ENCODE results near the gene BCAS3.

BCAS3 gene

DNA sequence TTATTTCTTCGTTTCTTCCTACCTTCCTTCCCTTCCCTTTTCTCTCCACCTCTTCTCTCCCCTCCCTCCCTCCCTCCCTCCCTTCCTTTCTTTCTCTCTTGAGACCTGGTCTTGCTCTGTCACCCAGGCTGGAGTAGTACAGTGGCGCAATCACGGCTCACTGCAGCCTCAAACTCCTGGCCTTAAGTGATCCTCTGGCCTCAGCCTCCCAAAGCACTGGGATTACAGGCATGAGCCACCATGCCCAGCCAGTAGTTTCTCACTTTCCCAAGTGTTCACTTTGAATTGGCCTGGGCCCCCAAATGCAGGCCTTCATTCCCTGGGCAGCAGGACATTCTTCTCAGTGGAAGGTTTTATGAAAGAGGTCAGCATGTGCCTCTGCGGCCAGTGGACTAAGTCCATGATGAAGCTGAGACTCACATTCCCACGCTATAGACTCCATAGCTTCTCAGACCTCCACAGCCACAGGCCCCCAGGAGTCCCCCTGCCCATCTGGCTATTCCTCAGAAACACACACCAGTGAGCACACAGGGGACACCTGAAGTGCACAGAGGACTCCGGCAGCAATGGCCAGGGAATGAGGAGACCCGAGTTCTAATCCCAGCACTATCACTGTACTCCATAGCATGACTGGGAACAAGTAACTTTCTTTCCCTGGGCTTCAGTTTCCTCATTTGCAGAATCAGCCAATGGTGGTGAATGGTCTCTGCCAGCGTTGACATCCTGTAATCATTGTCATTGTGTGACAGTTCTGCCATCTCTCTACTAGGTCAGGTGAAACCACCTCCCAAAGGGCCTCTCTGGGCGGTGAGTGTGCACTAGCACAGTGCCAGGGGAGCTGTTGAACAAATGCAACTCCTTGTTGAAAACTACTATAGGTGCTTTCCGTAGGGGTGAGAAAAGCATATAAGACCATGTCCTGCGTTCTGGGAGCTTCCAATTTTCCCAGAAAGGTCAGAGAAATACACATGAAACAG lies 652.8 kb downstream of the BCAS3 start:
- no peak for DNase-seq

DNA sequence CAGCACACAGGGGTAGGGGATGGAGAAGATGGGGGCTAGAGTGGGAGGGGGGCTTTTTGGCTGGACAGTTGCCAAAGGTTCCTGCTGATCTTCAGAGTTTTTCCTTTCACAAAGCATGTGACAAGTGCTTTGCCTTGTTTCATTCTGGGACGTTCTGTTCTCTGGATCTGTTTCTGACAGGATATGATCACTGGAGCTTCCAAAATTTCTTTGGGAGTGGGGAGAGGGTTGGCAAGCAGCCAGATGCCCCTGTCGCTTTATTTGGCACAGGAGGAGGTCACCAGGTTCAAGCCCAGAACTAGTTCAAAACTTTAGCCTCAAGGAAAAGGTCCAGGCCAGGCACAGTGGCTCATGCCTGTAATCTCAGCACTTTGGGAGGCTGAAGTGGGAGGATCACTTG lies 653.5 kb downstream of the BCAS3 start:
- no peak for DNase-seq

GRCh38 chr17:61331886-61332285 lies 654.2 kb downstream of the BCAS3 start:
- no peak for DNase-seq

DNA sequence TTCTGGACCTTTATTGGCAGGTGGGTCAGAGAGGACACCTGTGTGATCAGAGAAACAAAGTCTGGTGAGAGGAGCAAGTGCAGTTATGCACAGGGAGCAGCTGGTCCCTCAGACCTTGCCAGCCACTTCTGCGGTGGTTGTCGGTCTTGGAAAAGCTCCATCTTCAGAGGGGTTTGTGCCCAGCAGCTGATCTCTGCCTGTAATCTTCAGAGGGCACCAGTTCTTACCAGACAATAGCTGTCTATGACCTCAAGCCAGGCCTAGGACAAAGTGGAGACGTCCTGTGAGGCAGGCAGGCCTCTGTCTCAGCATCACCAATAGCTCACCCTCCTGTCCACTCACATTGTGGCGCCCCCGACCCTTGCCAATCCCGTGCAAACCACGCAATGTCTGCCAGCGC lies 655.5 kb downstream of the BCAS3 start:
- DNase-seq: no peak

DNA sequence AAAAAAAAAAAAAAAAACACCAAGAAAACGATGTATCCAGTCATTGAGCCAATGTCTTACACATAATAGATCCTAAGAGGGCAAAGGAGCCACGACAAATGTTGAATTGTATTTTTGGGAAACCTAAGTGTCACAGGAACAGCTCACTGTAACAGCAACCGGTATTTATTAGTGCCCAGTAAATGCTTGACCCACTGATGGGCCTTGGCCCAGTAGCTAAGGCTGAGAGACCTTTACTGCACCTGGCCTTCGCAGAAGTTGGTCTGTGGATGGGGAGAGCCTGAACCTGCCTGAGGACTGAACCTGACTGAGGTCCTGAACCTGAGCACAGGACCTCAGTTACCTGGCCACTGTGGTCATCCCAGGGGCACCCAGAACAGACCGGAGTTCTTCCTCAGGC lies 657.0 kb downstream of the BCAS3 start:
- DNase-seq: no peak

DNA sequence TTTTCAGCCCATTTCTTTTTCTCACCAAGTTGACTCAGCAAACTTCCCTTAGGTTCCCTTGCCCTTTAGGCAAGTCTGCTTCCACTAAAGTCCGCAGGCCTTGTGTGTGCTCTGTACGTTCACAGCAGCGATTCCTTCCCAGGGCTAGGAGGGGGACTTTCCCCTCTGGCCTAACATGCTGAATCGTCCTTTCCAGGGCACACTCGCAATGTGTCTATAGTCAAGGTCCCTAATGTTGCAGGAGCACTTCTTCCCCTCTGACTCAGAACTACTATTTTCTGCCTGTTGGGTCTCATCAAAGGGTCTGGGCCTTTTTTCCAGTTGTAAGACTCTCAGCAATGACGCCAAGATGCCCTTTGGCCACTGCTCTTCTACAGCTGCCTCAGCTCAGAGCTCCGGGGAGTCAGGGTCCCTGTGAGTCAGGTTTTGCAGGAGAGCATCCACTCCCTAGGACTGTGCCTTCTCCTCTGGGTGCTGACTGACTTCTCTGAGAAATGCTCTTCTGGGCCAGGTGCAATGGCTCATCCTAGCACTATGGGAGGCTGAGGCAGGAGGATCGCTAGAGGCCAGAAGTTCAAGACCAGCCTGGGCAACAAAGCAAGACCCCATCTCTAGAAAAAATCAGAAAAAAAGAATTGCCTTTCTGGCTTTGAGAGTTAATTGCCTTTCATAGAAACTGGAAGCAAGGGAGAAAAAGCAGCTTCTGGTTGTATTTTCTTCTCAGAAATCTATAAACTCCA lies 657.6 kb downstream of the BCAS3 start:
- DNase-seq: no peak

DNA sequence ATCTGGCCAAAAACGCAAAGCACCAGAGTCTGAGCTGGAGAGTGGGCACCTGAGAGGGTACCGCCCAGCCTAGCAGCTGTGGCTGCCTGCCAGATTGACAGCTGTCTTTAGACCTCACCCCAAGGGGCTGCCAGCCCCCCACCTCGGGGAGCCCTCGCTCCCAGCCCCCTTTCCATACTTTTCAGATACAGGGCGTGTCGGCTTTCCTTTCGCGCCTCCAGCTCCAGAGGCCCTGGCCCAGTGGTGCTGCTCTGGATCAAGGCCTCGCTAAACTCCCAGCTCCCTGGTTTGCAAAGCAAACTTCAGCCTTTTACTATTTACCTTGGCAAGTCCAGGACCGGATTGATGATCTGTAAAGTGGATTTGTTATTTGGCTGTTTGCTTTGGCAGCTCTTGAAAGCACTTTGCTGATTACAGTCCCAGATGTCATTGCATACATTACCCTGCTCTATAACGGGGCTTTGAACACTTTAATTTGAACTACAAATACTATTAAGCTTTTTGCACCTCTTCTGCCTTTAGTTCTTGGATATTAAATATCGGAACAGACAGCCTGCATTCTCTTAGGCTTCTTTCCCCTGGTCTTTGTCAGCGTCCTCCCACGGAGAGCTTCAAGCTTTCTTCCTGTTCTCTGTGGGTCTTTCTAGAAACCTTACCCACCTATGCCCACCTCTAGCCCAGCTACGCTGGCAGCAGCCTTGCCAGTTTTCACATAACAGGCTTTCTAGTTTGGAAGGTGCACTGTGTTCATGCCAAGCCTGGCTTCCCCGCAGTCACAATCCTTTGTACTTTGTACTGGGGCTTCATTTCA lies 658.4 kb downstream of the BCAS3 start:
- DNase-seq: no peak

DNA sequence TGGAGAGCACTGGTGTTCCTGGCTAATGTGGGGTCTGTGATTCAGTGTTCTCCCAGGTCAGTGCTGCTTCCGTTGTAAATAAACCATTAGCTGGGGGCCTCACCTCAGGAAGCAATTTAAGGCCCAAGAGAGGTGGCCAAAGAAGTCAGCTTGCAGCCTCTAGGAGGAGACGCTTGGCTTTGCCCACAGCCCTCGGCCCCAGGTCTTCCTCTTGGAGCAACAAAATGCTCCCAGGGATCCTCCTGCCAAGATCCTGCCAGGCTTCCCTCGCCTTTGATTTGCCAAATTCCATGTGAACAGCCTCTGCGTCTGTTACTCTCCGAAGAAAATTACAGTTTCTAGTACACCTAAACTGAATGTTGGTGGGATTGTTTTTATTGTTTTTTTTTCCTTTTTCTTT lies 659.6 kb downstream of the BCAS3 start:
- no peak for DNase-seq

- no peak for DNase-seq
Measured at GRCh38 chr17:61338000-61338798, 660.5 kb downstream of the BCAS3 start.

DNA sequence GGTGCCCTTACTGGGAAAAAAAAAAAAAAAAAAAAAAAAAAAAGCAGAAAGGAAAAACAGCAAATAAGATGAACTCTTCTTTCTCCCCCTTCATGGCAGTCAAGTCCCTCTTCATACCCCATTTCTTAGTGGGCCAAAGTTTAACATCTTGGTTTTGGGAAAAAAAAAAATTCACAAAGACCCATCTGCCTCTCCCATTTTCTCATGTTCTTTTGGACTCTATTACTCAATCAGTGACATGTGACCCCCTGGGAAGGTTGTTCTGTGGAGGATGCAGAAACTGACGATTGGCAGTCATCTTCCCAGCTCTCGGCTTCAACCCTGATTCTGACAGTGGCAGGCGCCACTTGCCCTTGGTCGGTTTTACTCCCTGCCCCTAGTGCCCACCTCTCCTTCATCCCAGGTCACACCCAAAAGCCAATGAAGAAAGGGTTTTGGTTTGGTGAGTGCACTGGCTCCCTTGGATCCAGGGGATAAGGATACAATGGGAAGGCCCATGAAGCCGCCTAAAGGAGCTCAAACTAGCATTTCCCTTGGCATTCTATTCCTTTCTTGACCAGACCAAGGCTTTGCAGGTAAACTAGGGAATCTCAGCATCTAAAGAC lies 661.3 kb downstream of the BCAS3 start:
- no peak for DNase-seq

DNA sequence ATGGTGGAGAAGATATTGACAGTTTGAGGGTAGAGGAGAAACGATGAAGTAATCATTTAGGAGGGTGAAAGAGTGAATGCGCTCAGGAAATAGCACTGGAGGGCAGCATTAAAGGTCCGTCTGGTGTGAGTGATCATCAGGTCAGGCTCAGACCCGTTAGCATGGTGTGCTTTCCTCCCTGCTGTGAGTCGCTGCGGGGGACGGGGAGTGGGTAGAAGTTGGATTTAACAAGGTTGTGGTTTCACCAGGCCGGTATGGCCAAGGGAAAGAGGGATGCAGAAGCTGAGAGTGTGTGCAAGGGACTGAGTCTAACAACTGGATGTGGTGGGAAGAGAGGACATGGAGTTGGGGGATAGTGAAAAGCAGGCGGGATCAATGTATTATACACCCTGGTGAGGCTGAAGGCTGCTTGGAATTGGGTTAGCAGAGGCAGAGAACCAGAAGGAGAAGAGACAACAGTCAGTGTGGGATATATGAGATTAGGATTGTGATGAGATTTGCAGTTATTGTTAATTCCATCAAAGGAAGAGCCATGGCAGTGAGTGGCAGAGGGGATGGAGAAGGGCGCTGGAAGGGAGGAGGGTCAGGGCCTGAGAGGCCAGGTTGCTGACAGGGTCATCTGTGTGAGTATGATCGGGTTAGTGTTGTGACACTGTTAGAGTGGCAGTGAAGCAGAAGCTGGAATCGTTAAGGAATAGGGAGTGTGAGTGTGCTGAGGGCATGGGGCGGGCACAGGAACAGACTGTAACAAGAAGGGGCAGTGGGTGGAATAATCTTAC lies 663.0 kb downstream of the BCAS3 start:
- no peak for DNase-seq

DNA sequence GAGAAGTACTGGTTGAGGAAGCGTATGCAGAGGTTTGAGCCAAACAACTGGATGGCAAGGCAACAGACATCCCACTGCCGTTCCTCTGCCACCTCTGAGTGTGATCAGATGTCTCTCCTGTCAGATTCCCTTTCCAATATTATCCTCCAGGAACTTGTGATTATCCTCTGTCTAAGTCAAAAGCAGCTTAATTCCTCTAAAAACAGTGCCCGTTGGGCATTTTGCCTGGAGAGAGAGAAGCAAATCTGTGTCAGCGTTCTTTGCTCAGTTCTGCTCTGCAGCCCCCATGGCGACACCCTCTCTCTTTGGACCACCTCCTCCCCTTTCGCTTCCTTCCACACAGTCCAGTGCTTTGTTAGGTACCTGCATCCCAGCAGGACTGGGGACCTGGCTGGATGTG lies 665.9 kb downstream of the BCAS3 start:
- no peak for DNase-seq

GRCh38 chr17:61345061-61345460 lies 667.4 kb downstream of the BCAS3 start:
- no peak for DNase-seq

DNA sequence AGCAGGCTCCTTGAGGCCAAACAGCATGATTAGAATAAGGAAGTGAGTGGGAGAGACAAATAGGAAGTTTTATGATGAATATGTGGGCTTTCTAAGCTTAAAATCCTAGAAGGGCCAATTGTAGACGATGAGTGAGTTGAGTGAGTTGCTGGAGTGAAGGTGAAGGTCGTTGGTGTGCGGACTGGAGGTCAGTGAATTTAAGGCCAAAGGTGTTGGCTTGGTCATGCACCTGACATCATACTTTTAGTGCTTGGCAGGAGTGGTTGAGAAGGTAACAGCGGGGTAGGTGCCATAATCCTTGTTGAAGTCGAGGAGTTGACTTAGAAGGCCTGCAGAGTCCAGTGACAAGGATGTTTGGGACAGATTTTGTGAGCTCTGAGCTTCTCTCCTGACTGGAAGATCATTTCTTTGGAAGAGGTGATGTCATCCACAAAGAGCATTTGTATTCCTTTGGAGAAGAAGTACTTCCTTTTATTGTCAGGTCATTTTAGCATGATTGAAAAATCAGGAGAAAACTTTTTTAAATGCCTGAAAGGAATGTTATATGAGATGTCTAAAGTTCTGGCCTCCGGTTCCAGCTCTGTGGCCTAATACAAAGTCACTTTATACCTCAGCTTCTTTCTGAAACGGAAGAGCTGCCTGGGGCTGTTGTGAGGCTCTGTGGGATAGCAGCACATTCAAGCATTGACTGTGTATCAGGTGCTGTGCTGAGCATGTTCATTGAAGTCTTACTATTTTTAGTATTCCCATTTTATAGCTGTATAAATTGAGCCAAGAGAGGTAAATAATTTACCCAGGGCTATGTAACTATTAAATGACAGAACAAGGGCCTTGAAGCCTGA lies 668.4 kb downstream of the BCAS3 start:
- no peak for DNase-seq

DNA sequence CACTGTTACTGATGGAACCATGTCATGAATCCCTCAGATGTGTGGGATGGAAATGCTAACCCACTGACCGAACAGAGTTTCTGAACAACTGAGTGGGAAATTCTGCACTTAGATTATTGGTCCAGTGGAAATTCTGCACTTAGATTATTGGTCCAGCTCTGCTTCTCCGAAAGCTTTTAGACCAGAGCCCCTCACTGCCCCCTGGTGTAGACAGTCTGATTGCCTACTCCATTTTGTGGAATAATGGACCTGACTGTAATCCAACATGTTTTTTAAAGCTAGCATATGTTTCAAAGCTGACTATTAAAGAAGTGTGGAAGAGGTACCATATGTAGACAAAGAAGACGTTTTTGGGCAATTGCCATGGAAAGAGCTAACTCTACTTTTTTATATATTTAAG lies 671.7 kb downstream of the BCAS3 start:
- no peak for DNase-seq

DNA sequence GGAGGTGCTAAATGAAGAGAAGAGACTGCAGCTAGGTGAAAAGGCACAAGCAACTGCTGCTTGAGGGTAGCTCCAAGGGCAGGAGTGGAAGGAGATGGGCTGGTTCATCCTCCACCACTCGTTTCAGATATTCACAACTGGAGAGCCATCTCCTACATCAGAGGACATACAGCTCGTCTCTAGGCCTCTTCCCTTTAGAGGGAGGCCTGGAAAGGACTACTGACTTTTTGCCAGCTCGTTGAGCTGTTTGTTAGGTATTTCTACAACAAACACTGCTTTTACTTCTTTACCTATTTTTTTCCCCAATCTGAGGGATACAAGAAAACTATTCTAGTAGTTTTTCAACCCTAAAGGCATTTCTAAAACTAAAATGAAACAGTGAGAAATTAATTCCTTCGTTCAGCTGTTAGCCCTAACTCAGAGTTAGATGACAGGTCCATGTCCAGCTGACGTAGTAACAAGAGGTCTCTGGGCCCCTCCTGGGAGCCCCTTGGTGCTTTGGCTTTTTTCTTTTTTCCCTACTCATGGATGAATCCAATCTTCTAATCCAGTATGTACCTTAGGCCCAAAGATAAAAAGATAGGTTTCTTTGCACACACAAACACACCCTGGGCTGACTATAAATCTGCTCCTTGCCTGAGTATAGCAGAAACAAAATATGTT lies 674.2 kb downstream of the BCAS3 start:
- DNase-seq: no peak

- no peak for DNase-seq
Measured at GRCh38 chr17:61352408-61352770, 674.7 kb downstream of the BCAS3 start.

DNA sequence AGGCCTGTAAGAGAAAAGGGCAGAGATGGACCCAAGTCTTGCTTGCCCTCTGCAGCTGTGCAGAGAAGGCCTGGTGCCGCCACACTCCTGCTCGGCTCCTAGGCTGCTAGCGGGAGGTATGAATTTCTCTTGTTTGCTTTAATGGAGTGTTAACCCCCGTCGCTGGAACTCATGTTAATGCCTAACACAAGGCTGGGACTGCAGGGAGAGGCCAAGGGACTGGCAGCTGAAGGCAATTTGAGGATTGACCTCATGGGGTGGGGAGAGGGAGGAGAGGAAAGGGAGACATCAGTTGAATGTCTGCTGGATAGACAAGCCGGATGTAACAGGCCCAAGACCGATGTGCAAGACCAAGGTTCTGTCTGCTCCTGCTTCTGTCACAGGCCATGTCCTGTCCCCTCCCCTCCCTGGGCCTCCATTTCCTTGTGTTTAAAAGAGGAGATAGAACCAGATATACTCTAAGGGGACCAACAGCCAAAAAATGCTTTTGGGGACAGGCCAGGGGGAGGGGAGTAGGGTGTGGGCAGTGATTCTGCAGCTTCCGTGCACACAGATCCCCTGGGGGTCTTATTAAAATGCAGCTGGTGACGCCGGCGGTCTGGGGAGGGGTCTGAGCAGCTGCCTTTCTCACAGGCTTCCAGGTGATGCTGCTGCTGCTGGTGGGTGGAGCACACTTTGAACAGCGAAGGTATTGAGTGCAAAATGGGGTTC lies 675.3 kb downstream of the BCAS3 start:
- DNase-seq: no peak

GRCh38 chr17:61353615-61354014 lies 676.0 kb downstream of the BCAS3 start:
- no peak for DNase-seq

Data from effector CD8-positive, alpha-beta T cell (primary cell).